HepG2 (cell line): Measurements from ENCODE around the gene SLC13A3. TPM values are rescaled to one million over a fixed set of nuclear protein-coding genes. Genes with fewer than 3 reads are reported as not detected.

Experiments
- ARID4A ChIP-seq: sonication (generic); formaldehyde crosslinking; IDR thresholded peaks from 2 replicates; pipeline ENCODE4 v1.5.0; 2020; ENCODE audit warnings: mild to moderate bottlenecking, missing genetic modification reagents, borderline replicate concordance
- DNMT1 ChIP-seq: sonication (generic); formaldehyde crosslinking; IDR thresholded peaks from 2 replicates; pipeline ENCODE4 v1.5.1; 2020; ENCODE audit warnings: mild to moderate bottlenecking, missing genetic modification reagents
- DRAP1 ChIP-seq: IDR thresholded peaks from 2 replicates; pipeline ENCODE4 v1.6.1; 2016; ENCODE audit warnings: missing genetic modification reagents, missing compliant biosample characterization
- ELK4 ChIP-seq: sonication (generic); formaldehyde crosslinking; IDR thresholded peaks from 2 replicates; pipeline ENCODE4 v1.9.0; 2021; ENCODE audit warnings: missing genetic modification reagents, borderline replicate concordance
- ESRRA ChIP-seq: sonication (generic); formaldehyde crosslinking; IDR thresholded peaks from 2 replicates; pipeline ENCODE4 v1.5.1; 2020; ENCODE audit warnings: mild to moderate bottlenecking, low read depth, missing genetic modification reagents
- FLYWCH1 ChIP-seq: sonication (generic); formaldehyde crosslinking; IDR thresholded peaks from 2 replicates; pipeline ENCODE4 v1.8.1; 2023; ENCODE audit warnings: mild to moderate bottlenecking, missing genetic modification reagents
- GZF1 ChIP-seq: sonication (generic); formaldehyde crosslinking; IDR thresholded peaks from 2 replicates; pipeline ENCODE4 v1.5.1; 2020; ENCODE audit warnings: mild to moderate bottlenecking, missing genetic modification reagents
- KLF13 ChIP-seq: sonication (generic); formaldehyde crosslinking; IDR thresholded peaks from 2 replicates; pipeline ENCODE4 v1.4.0; 2020; ENCODE audit warnings: mild to moderate bottlenecking, missing genetic modification reagents
- MAF1 ChIP-seq: sonication (generic); formaldehyde crosslinking; IDR thresholded peaks from 2 replicates; pipeline ENCODE4 v1.5.0; 2020; ENCODE audit warnings: missing genetic modification reagents, borderline replicate concordance
- MLXIP ChIP-seq: sonication (generic); formaldehyde crosslinking; IDR thresholded peaks from 2 replicates; pipeline ENCODE4 v1.9.0; 2021; ENCODE audit warnings: missing genetic modification reagents, borderline replicate concordance
- NFYC ChIP-seq: IDR thresholded peaks from 2 replicates; pipeline ENCODE4 v1.6.1; 2016; ENCODE audit warnings: missing genetic modification reagents, missing compliant biosample characterization
- RBAK ChIP-seq: sonication (generic); formaldehyde crosslinking; IDR thresholded peaks from 2 replicates; pipeline ENCODE4 v1.5.1; 2020; ENCODE audit warnings: mild to moderate bottlenecking, missing genetic modification reagents
- SNAI1 ChIP-seq: sonication (generic); formaldehyde crosslinking; IDR thresholded peaks from 2 replicates; pipeline ENCODE4 v1.5.0; 2020; ENCODE audit warnings: mild to moderate bottlenecking, missing genetic modification reagents, borderline replicate concordance
- ZFP62 ChIP-seq: sonication (generic); formaldehyde crosslinking; IDR thresholded peaks from 2 replicates; pipeline ENCODE4 v1.4.0; 2020; ENCODE audit warnings: missing genetic modification reagents
- ZFP82 ChIP-seq: sonication (generic); formaldehyde crosslinking; IDR thresholded peaks from 2 replicates; pipeline ENCODE4 v1.5.1; 2020; ENCODE audit warnings: mild to moderate bottlenecking, missing genetic modification reagents, borderline replicate concordance
- ZNF180 ChIP-seq: sonication (generic); formaldehyde crosslinking; IDR thresholded peaks from 2 replicates; pipeline ENCODE4 v1.4.0; 2020; ENCODE audit warnings: low read depth, missing genetic modification reagents, borderline replicate concordance
- ZNF326 ChIP-seq: sonication (generic); formaldehyde crosslinking; IDR thresholded peaks from 2 replicates; pipeline ENCODE4 v1.4.0; 2020; ENCODE audit warnings: missing genetic modification reagents, borderline replicate concordance
- ZNF33A ChIP-seq: sonication (generic); formaldehyde crosslinking; IDR thresholded peaks from 2 replicates; pipeline ENCODE4 v1.5.1; 2020; ENCODE audit warnings: missing genetic modification reagents, mild to moderate bottlenecking, moderate library complexity, borderline replicate concordance
- ZNF530 ChIP-seq: sonication (generic); formaldehyde crosslinking; IDR thresholded peaks from 2 replicates; pipeline ENCODE4 v1.5.0; 2020; ENCODE audit warnings: low read depth, mild to moderate bottlenecking, missing genetic modification reagents
- ZNF550 ChIP-seq: sonication (generic); formaldehyde crosslinking; IDR thresholded peaks from 2 replicates; pipeline ENCODE4 v1.4.0; 2020; ENCODE audit warnings: mild to moderate bottlenecking, missing genetic modification reagents, borderline replicate concordance
- ZNF691 ChIP-seq: sonication (generic); formaldehyde crosslinking; IDR thresholded peaks from 2 replicates; pipeline ENCODE4 v1.4.0; 2020; ENCODE audit warnings: missing genetic modification reagents, low read depth, mild to moderate bottlenecking, borderline replicate concordance
- ZNF772 ChIP-seq: sonication (generic); formaldehyde crosslinking; IDR thresholded peaks from 2 replicates; pipeline ENCODE4 v1.5.0; 2020; ENCODE audit warnings: mild to moderate bottlenecking, missing genetic modification reagents
- polyA plus RNA-seq, 8 experiments: library from polyadenylated mRNA; depleted of rRNA in 3 of 8; stranded (reverse) in 7 of 8; unstranded in 1 of 8; fragments of >200 nt; fragmentation: Illumina TruSeq in 4 of 8; extraction: Trizol in 4 of 8; gene quantifications; 2 replicates each; pipeline versions ENCODE4 v1.2.1 to v1.2.3, GENCODE V29; 2011 to 2016; ENCODE audit warnings: low read depth in 4 of 8, missing spikeins in 1 of 8, mixed read lengths in 1 of 8; ENCODE audit not compliant: insufficient read depth in 1 of 8
- total RNA-seq, 5 experiments: library from RNA; depleted of rRNA; stranded (reverse); fragments of >200 nt; fragmentation: Illumina TruSeq; extraction: Trizol; gene quantifications; 2 replicates each; pipeline ENCODE4 v1.2.3, GENCODE V29; 2016; ENCODE audit warnings: low read depth in 1 of 5

SLC13A3 gene
- total and polyA plus RNA-seq, 2 of the 13 experiments (the other 11 are each of a cell fraction or from before 2014, with no cell fraction given) = 66.5 to 76.0 TPM

- TF ChIP-seq ZNF691 (CRISPR knock-in tag) (no peak; the same call in 1 of the 2 replicates), ZNF326 (no peak), ESRRA (CRISPR knock-in tag) (no peak), DNMT1 (no peak), GZF1 (no peak), ZNF33A (no peak), SNAI1 (CRISPR knock-in tag) (peak; percentile 16; the same call in 1 of the 2 replicates), NFYC (no peak), RBAK (0 out of 2 replicates have a peak, but pooled peaks have one; percentile 30), KLF13 (CRISPR knock-in tag) (no peak), ZNF550 (CRISPR knock-in tag) (no peak), MAF1 (CRISPR knock-in tag) (no peak), MLXIP (CRISPR knock-in tag) (no peak), FLYWCH1 (CRISPR knock-in tag) (no peak), ARID4A (CRISPR knock-in tag) (no peak), ZFP62 (CRISPR knock-in tag) (no peak), DRAP1 (CRISPR knock-in tag) (0 out of 2 replicates have a peak, but pooled peaks have one; percentile 2), ZNF530 (CRISPR knock-in tag) (no peak), ZFP82 (CRISPR knock-in tag) (0 out of 2 replicates have a peak, but pooled peaks have one; percentile 22), ELK4 (CRISPR knock-in tag) (no peak), ZNF180 (no peak), ZNF772 (no peak)
Measured at GRCh38 chr20:46689754-46690085, 38.5 kb upstream of the SLC13A3 start (continued).
